H1 (cell line): ENCODE data around the gene TTC31. TPM values are rescaled to one million over a fixed set of nuclear protein-coding genes. Genes with fewer than 3 reads are reported as not detected.

Experiments
- CBX8 ChIP-seq: fragments of 300-800, 300-1000 bp; sonication (generic); IDR thresholded peaks from 2 replicates; pipeline ENCODE4 v1.7.1; 2016; ENCODE audit warnings: low read depth, low read length, borderline replicate concordance
- EGR1 ChIP-seq: IDR thresholded peaks from 2 replicates; pipeline ENCODE4 v1.6.1; 2011; ENCODE audit warnings: low read depth, low read length, borderline replicate concordance
- polyA plus RNA-seq, 7 experiments: library from polyadenylated mRNA; depleted of rRNA in 3 of 7; stranded (reverse) in 5 of 7; unstranded in 2 of 7; fragments of >200 nt in 5 of 7; fragments of 200-250 nt in 2 of 7; gene quantifications; 1 replicate in 5 of 7; 2 replicates in 1 of 7; 4 replicates in 1 of 7; pipeline versions ENCODE4 v1.2.1 to v1.2.3, GENCODE V29; 2011 to 2013; ENCODE audit warnings: missing spikeins in 2 of 7, mixed read lengths in 2 of 7
- total RNA-seq: library from RNA; stranded (reverse); fragmentation: NEBNext Ultra II Directional; extraction: Animal tissue kit (Norgen Biotek cat#: 25700); gene quantifications from 2 replicates; pipeline ENCODE4 v1.2.1, GENCODE V29; 2021

TTC31 gene
- total and polyA plus RNA-seq, 2 of the 8 experiments (the other 6 are each of a cell fraction or from before 2014, with no cell fraction given), result 28.8 to 29.9 TPM

DNA sequence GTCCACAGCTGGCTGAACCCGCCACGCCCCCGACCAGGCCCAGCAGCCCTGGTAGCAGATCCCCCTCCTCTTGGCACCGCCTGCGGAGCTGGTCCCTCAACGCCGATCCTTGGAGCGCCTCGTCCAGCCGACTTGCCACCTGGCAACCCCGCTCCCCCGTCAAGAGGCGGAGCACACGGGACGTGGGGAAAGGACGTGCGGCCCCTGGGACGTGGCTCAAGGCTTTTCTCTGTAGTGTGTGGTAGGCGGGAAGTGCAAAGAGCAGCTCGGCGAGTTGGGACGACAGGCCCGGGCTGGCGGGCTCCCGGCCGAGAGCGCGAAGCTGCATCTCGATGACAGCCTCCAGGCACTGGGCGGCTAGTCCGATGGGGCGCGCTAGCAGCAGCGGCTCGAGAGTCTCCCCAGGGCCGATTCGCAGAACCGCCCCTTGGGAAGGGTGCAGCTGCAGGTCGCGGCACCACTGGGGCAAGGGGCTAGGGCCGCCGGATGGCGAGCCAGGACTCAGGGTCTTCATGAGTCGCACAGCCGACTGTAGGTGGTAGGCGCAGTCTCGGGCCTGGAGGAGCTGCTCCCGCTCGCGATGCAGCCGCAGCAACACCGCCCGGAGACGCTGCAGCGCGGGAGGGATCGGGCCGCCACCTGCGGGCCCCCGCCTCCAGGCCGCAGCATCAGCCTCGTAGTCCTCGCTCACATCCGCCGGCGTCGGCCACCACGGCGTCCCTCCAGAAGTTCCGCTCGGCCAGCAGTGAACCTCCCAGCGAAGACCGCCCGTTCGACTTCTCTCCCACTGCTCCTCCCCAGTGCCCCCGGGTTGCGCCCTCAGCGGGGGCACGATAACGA, 700 bp upstream of the TTC31 start (continued):
- TF ChIP-seq EGR1, result no peak
- no peak for TF ChIP-seq CBX8
